GM03348 (cell line): ENCODE measurements around the gene CNPY2.
"Not testable (repeated sequence)": the region's sequence is repeated elsewhere in the genome, so short reads cannot be mapped to it uniquely, and the experiment has no call there.

Experiments
- DNase-seq: peaks from one replicate; pipeline ENCODE4 v3.0.0; 2012; ENCODE audit warnings: low spot score

CNPY2 gene

GRCh38 chr12:56297400-56297799 is 18.4 kb downstream of the CNPY2 start:
- no peak for DNase-seq

GRCh38 chr12:56296295-56296694 is 19.5 kb downstream of the CNPY2 start:
- DNase-seq = no peak

- DNase-seq = no peak
Observed at GRCh38 chr12:56293795-56294194, 22.0 kb downstream of the CNPY2 start.

DNA sequence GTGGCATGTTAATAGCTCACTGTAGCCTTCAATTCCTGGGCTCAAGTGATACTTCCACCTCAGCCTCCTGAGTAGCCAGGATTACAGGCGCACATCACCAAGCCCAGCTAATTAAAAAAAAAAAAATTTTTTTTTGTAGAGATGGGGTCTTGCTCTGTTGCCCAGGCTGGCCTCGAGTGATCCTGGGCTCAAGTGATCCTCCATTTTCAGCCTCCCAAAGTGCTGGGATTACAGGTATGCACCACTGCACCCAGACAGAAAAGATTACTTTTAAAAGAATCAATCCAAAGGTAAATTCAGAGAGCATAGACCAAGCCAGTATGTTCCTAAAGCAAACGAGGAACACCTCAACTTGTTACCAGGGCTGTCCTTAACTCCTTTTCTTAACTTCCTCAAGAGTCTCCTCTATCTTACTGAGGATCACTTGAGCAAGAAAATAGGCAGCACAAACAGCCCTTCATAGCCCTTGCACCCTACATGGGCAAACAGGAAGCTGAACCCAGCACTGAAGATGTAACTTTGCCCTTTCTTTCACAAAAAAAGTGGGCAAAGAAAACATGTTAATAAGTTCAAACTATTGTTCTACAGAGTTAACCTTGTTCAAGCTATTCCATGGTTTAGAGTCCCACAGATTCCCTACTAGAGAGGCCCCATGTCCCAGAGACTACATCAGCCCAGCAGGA is 26.9 kb downstream of the CNPY2 start:
- no peak for DNase-seq

GRCh38 chr12:56286044-56286830 is 29.6 kb downstream of the CNPY2 start:
- DNase-seq = no peak

DNA sequence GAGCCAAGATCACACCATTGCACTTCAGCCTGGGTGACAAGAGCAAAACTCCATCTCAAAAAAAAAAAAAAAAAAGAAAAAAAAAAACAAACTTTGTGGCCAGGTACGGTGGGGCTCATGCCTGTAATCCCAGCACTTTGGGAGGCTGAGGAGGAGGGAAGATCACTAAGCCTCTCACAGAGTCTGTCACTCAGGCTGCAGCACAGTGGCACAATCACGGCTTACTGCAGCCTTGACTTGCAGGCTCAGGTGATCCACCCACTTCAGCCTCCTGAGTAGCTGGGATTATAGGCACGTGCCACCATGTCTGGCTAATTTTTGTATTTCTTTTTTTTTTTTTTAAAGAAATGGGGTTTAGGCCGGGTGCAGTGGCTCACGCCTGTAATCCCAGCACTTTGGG is 31.5 kb downstream of the CNPY2 start:
- not testable (repeated sequence) for DNase-seq

DNA sequence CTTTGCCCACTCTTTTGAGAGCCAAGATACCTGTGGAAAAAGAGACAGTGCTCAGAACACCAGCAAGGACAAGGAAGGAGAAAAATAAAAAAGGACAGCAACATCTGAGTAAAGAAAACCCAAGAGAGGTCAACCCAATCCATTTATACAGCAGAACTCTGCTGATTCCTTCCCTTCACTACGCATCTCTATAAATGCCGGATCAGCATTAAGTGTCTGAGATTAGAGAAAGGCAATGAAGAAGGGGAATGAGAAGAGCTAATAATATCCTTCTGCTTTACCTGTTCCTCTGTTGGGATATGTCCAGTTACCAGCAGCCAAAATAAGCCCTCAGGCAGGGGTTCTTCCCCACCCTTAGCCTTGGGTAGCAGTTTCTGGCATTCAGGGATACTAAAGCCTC is 33.2 kb downstream of the CNPY2 start:
- DNase-seq = no peak

DNA sequence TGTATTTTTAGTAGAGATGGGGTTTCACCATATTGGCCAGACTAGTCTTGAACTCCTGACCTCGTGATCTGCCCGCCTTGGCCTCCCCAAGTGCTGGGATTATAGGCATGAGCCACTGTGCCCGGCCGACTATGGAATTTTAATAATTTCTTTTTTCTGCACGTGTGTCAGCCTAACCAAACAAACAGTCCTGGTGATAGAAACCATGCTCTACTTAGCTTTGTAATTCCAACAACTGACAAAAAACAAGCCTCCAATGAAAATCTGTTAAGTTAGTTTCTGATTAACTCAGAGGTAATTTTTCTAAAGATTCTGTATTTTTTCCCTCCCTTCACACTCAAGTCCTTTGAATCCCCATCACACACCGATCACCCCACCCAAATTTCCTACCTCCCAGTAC is 33.8 kb downstream of the CNPY2 start:
- no peak for DNase-seq

DNA sequence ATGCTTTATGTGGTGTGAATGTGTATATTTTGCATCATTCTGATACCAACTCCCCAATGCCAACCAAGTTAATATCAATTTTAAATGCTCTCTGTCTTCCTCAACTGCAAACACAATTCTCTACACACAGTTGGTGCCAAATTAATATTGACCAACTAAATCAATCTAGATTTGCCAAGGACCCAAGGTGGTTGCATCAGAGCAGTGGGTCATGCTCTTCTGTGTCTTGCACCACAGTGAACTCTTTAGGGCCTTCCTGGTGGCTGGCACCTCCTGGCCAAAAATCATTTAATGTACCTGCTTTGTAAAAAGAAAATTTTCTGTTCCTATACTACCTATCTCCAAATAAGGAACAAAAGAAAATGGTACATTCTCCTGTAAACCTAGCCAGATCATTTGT is 34.9 kb downstream of the CNPY2 start:
- DNase-seq = no peak

- no peak for DNase-seq
Observed at GRCh38 chr12:56278905-56279304, 36.9 kb downstream of the CNPY2 start.

- no peak for DNase-seq
Observed at GRCh38 chr12:56274299-56274698, 41.5 kb downstream of the CNPY2 start.

GRCh38 chr12:56272468-56272867 is 43.3 kb downstream of the CNPY2 start:
- not testable (repeated sequence) for DNase-seq

DNA sequence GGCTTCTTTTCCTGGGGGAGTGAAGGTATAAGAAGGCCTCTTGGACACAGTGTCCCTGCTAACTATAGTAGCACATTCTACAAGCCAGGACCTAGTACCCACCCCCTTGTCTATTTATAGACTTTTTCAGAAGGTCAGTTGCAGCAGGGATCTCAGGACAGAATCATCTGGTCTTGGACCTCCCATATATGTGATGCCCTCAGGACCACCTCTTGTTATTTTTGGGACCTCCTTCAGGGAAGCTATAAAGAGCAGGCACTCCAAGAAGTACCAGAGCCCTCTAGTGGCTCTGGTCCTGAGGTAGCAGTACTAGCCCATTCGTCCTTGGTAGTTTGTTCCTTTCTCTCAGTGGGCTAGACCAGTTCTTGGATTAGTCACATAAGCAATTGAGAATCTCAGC is 44.8 kb downstream of the CNPY2 start:
- DNase-seq = peak; percentile 53

- peak; percentile 28 for DNase-seq
Observed at GRCh38 chr12:56267443-56268071, 48.2 kb downstream of the CNPY2 start.

DNA sequence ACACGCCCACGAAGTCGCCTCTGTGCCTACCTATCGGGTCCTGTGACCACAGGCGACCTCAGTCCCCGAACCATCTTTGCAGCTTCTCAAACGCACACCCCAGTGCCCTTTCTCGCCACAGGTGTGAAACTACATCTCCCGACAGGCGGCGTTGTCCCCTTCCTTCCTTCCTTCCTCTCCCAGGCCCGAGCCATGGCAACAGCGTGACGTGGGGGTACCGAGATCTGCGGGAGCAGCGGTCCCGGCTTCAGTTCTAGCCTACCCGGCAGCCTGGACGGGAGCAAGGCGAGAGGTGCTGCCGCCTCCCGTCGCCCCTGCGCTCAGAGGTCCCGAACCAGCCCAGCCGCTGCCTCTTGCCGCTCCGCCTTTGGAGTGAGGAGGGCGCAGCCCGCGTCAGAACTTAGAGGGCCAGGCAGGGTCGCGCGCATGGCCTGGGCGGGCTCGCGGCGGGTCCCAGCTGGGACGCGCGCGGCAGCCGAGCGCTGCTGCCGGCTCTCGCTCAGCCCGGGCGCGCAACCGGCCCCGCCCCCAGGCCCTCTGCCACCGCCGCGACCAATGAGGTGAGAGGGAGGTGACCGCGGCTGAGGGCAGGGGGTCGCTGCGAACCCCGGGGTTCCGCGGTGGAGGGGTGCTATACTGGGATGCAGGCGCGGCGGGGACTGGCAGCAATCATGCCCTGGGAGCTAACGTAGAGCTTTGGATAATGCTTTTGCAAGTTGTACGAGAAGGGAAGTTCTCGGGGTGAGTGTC is 48.9 kb downstream of the CNPY2 start, which contains the start of gene COQ10A:
TSS of gene COQ10A (plus strand) at position 250 of the 750 bp plus-strand sequence. CDS start at position 427, 177 bp downstream.
- DNase-seq = peak; percentile 97

- DNase-seq = not testable (repeated sequence)
Observed at GRCh38 chr12:56266068-56266692, 49.6 kb downstream of the CNPY2 start.

DNA sequence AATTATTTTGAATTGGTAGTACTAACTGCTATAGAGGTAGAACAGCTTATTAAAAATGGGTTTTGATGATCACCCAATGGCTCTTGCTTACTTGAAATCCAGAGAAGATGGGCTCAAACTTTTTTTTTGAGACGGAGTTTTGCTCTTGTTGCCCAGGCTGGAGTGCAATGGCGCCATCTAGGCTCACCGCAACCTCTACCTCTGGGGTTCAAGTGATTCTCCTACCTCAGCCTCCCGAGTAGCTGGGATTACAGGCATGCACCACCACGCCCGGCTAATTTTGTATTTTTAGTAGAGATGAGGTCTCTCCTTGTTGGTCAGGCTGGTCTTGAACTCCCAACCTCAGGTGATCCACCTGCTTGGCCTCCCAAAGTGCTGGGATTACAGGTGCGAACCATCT is 52.8 kb downstream of the CNPY2 start:
- DNase-seq = not testable (repeated sequence)

- peak; percentile 87 for DNase-seq
Observed at GRCh38 chr12:56261503-56262232, 54.1 kb downstream of the CNPY2 start.

- DNase-seq = no peak
Observed at GRCh38 chr12:56260921-56261320, 54.9 kb downstream of the CNPY2 start.

GRCh38 chr12:56260380-56260779 is 55.4 kb downstream of the CNPY2 start:
- DNase-seq = no peak
